DOHH2 (cell line): ENCODE data around the gene CASR.

ENCODE experiments used
- H3F3A ChIP-seq: fragments of 200-600 bp; sonication (generic), shearing (Covaris generic); 2 replicates; pipeline ENCODE4 v1.6.0; 2016; ENCODE audit warnings: antibody characterized with exemption, mild to moderate bottlenecking; ENCODE audit not compliant: control insufficient read depth, insufficient read depth
- H3K27ac ChIP-seq: fragments of 200-600 bp; sonication (generic); 2 replicates; pipeline ENCODE4 v1.5.1; 2014; ENCODE audit warnings: low read depth, mild to moderate bottlenecking, low read length, moderate library complexity
- H3K27me3 ChIP-seq: fragments of 200-600 bp; sonication (generic); 2 replicates; pipeline ENCODE4 v1.6.1; 2014; ENCODE audit warnings: mild to moderate bottlenecking, low read length, mixed read lengths; ENCODE audit not compliant: control insufficient read depth
- H3K36me3 ChIP-seq: fragments of 200-600 bp; sonication (generic); 2 replicates; pipeline ENCODE4 v1.6.1; 2014; ENCODE audit warnings: mild to moderate bottlenecking, low read length, moderate library complexity, mixed read lengths; ENCODE audit not compliant: control insufficient read depth
- H3K4me1 ChIP-seq: fragments of 200-600 bp; sonication (generic); 2 replicates; pipeline ENCODE4 v1.6.1; 2014; ENCODE audit warnings: mild to moderate bottlenecking, low read length, mixed read lengths; ENCODE audit not compliant: control insufficient read depth
- H3K4me2 ChIP-seq: fragments of 200-600 bp; sonication (generic); 2 replicates; pipeline ENCODE4 v1.6.0; 2014; ENCODE audit warnings: mild to moderate bottlenecking, low read length, moderate library complexity
- H3K4me3 ChIP-seq: fragments of 200-600 bp; sonication (generic); 2 replicates; pipeline ENCODE4 v1.5.1; 2014; ENCODE audit warnings: mild to moderate bottlenecking, low read length, mixed read lengths
- H3K79me2 ChIP-seq: fragments of 200-600 bp; sonication (generic); 2 replicates; pipeline ENCODE4 v1.6.1; 2014; ENCODE audit warnings: mild to moderate bottlenecking, low read length, mixed read lengths; ENCODE audit not compliant: control insufficient read depth
- H3K9me2 ChIP-seq: fragments of 200-600 bp; sonication (generic); replicated peaks from 2 replicates; pipeline ENCODE4 v1.6.1; 2014; ENCODE audit warnings: mild to moderate bottlenecking, low read length, mixed read lengths; ENCODE audit not compliant: control insufficient read depth
- H3K9me3 ChIP-seq: fragments of 200-600 bp; sonication (generic); 2 replicates; pipeline ENCODE4 v1.6.1; 2014; ENCODE audit warnings: antibody characterized with exemption, low read length, mixed read lengths; ENCODE audit not compliant: control insufficient read depth, insufficient read depth
- H4K20me1 ChIP-seq: fragments of 200-600 bp; sonication (generic); 2 replicates; pipeline ENCODE4 v1.6.0; 2014; ENCODE audit warnings: low read depth, mild to moderate bottlenecking, antibody characterized with exemption, low read length, moderate library complexity; ENCODE audit not compliant: control insufficient read depth, insufficient read depth
- EZH2phosphoT487 ChIP-seq: fragments of 200-600 bp; sonication (generic); IDR thresholded peaks from 2 replicates; pipeline ENCODE4 v1.6.1; 2017; ENCODE audit warnings: borderline replicate concordance, mild to moderate bottlenecking, antibody characterized with exemption, low read length, moderate library complexity, mixed read lengths
- TF ChIP-seq, protein P1 (sequence below): fragments of 200-600 bp; sonication (generic); IDR thresholded peaks from one replicate; pipeline ENCODE4 v1.5.1; 2014; ENCODE audit warnings: antibody characterized with exemption, mild to moderate bottlenecking, low read depth, low read length; ENCODE audit not compliant: poor library complexity, severe bottlenecking

CASR gene

DNA sequence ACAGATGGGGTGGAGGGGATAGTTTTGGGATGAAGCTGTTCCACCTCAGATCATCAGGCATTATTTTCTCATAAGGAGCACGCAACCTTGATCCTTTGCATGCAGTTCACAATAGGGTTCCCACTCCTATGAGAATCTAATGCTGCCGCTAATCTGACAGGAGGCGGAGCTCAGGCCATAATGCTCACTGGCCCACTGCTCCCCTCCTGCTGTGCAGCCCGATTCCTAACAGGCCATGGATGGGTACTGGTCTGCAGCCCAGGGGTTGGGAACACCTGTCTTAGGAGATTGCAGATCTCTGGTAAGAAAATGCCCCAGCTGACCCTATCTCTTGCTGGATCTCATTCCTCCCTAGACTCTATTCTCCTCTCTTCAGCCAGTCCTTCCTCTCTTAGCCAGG is 148.4 kb downstream of the CASR start:
- Histone ChIP-seq H3K27me3 (peaks cover 4% of the 10 kb centered on the region), H3K36me3 (no peaks in the 10 kb centered on the region), H3K9me2 (no peaks in the 10 kb centered on the region), H3K27ac (no peak overlapping the region), H3K4me2 (no peak overlapping the region), H3K4me3 (no peak overlapping the region), H3K4me1 (no peaks in the 10 kb centered on the region), H3F3A (no peaks in the 10 kb centered on the region), H3K79me2 (no peaks in the 10 kb centered on the region), H4K20me1 (no peaks in the 10 kb centered on the region), H3K9me3 (no peaks in the 10 kb centered on the region)
- no peak for TF ChIP-seq EZH2phosphoT487
- TF ChIP-seq, protein P1, sequence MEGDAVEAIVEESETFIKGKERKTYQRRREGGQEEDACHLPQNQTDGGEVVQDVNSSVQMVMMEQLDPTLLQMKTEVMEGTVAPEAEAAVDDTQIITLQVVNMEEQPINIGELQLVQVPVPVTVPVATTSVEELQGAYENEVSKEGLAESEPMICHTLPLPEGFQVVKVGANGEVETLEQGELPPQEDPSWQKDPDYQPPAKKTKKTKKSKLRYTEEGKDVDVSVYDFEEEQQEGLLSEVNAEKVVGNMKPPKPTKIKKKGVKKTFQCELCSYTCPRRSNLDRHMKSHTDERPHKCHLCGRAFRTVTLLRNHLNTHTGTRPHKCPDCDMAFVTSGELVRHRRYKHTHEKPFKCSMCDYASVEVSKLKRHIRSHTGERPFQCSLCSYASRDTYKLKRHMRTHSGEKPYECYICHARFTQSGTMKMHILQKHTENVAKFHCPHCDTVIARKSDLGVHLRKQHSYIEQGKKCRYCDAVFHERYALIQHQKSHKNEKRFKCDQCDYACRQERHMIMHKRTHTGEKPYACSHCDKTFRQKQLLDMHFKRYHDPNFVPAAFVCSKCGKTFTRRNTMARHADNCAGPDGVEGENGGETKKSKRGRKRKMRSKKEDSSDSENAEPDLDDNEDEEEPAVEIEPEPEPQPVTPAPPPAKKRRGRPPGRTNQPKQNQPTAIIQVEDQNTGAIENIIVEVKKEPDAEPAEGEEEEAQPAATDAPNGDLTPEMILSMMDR: no peak

DNA sequence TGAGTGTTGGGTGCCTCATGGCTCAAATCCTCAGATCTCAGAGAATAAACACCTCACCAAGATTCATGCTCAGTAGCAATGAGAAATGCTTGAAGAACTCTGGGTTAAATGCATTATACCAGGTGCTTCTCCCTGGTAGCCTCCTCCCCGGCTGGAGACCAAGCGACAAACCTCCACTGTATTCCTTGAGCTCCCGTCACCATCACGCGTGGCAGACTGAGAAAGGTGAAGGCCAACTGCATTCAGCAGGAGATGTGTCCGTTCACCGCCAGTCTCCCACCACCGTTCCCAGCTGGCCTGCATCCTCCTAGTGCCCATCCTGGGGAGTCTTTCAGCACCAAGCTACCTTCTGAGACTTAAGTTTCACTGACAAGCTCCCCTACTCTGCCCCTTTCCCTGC is 149.1 kb downstream of the CASR start:
- peaks cover 4% of the 10 kb centered on the region for H3K27me3 ChIP-seq
- no peaks in the 10 kb centered on the region for H4K20me1 ChIP-seq
- H3K4me3 ChIP-seq: no peak overlapping the region
- H3K36me3 ChIP-seq: no peaks in the 10 kb centered on the region
- no peak overlapping the region for H3K27ac ChIP-seq
- no peaks in the 10 kb centered on the region for H3K9me3 ChIP-seq
- H3K9me2 ChIP-seq: no peaks in the 10 kb centered on the region
- TF ChIP-seq, protein P1: no peak
- TF ChIP-seq EZH2phosphoT487: no peak
- no peaks in the 10 kb centered on the region for H3K79me2 ChIP-seq
- H3K4me1 ChIP-seq: no peaks in the 10 kb centered on the region
- no peak overlapping the region for H3K4me2 ChIP-seq
- no peaks in the 10 kb centered on the region for H3F3A ChIP-seq
